GM19328 (cell line): ENCODE measurements around the gene REEP5.
"Not testable (repeated sequence)": the region's sequence is repeated elsewhere in the genome, so short reads cannot be mapped to it uniquely, and the experiment has no call there.

Source experiments
- ATAC-seq: cut with Tn5 transposase; IDR thresholded peaks from one replicate; pipeline ENCODE4 v1.9.1; 2021; ENCODE audit warnings: mild to moderate bottlenecking, moderate library complexity; ENCODE audit not compliant: unreplicated experiment

The REEP5 gene

DNA sequence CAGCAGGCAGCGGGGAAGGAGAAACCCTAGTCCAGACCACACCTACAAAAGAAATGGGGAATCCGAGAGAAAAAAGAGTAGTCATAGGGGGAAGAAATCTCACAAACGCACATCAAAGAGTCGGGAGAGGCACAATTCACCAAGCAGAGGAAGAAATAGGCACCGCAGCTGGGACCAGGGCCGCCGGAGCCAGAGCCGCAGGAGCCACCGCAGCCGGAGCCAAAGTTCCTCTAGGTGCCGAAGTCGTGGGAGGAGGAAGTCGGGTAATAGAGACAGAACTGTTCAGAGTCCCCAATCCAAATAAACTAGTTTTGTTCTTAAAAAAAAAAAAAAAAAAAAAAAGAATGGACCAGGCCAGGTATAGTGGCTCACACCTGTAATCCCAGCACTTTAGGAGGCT is 29.3 kb downstream of the REEP5 start:
- ATAC-seq, result no peak

GRCh38 chr5:112892066-112892465 is 30.0 kb downstream of the REEP5 start:
- not testable (repeated sequence) for ATAC-seq

DNA sequence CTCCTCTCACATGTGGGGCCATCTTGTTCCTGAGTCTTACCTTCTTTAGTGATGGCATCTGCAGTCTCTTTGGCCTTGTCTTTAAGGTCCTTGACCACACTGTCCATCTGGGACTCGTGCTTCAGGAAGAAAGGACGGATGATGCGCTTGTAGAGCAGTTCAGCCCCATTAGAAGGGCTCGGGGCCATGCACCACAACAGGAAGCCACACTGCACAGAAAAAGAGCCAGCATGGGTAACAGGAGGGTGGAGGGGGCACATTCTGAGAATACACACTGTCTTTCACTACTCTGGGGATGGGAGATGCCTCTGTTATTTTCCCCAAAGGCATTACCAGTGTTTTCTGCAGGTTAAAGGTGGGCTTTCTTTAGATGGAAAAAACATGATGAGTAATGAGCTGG is 35.1 kb downstream of the REEP5 start:
- no peak for ATAC-seq

DNA sequence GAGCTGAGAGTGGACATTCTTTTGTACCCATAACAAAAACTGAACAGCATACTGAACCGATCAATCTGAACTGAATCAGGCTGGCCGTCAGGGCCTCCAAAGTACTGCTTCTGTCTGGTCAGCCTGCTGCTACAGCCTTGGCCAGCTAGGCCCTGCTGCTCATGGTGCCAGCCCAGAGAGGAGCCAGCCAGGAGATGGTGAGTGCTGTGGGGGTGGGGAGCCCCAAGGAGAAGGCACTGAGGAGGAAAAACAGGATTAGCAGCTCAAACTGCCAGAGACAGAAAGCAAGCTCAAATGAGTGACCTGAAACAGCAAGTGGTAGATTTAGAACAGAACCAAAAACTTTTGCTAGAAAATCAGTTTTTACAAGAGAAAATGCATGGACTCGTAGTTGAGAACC is 37.0 kb downstream of the REEP5 start:
- ATAC-seq, result no peak

DNA sequence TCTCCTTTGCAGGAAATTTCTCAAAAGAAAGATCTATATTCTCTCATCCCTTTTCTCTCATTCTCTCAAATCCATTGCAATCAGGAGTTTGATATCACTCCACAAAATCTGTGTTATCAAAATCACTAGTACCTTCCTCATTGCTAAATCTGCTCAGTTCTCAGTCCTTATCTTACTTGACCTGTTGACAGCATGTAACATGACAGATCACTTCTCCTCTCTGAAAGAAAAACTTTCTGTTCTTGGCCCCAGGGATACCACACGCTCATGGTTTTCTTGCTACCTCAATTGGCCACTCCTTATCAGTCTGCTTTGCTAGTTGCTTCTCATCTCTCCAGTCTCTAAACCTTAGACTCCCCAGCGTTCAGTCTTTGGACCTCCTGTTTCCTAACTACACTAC is 38.8 kb downstream of the REEP5 start:
- no peak for ATAC-seq

GRCh38 chr5:112880219-112880964 is 41.6 kb downstream of the REEP5 start:
- ATAC-seq, result no peak

DNA sequence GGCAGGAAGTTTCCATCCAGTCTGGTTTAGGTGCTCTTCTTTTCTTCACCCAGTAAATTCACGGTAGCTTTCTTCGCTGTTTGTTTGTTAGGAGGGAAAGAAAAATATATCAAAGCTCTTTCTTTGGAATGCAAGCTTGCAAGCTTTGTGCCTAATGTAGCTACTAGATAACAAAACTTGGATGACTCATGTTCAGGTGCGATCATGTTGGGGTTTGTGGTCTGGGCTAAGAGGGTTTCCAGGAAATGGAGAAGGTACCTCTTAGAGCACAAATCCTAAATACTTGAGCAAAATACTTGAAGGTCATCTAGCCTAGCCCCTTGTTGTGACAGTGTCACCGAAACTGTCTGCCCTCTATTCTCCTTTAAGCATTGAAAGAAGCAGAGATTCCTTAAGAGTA is 43.3 kb downstream of the REEP5 start:
- no peak for ATAC-seq

DNA sequence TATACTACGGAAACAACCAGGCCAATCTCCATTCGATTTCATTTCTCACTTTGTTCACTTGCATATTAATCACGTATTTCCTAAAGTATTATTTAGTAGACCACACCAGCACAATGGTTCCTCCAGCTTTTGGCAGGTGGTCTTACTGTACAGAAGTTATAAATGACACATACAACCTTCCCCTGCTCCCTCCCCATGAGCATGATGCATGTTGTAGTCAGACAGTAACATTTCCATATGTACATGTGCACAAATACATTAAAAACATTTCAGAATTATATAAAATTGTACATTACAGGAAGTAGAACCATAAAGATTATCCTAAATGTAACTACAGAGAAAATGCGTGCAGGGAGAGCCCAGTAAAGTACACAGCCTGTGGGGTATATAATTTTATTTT is 43.9 kb downstream of the REEP5 start:
- ATAC-seq, result no peak

DNA sequence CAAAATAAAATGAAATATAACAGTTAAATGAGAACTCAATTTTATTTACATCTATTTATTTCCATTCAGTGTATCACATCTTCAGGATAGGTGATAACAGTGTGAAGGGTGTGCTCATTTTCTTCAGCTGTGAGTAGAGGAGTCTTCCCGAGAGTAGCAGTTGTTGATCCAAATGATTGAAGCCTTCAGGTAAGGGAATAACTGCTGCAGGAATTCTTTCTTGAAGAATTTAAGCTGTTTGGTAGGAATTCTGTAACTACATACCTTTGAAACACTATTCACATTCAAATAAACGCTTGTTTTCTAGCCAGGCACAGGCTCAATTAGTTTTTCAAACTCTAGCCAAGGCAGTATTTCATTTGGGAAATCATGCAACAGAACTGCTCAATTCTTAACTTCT is 45.7 kb downstream of the REEP5 start:
- no peak for ATAC-seq

DNA sequence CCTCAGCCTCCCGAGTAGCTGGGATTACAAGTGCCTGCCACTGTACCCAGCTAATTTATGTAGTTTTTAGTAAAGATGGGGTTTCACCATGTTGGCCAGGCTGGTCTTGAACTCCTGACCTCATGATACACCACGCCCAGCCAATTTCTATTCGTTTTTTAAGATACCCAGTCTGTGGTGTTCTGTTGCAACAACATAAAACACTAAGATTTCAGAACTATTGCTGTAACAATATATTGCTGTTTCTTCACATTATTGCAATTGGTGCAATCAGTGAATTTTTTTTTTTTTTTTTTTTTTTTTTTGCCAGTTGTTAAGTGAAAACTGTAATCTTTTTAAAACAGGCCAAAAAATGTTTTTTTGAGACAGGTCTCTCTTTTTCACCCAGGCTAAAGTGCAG is 51.1 kb downstream of the REEP5 start:
- no peak for ATAC-seq

DNA sequence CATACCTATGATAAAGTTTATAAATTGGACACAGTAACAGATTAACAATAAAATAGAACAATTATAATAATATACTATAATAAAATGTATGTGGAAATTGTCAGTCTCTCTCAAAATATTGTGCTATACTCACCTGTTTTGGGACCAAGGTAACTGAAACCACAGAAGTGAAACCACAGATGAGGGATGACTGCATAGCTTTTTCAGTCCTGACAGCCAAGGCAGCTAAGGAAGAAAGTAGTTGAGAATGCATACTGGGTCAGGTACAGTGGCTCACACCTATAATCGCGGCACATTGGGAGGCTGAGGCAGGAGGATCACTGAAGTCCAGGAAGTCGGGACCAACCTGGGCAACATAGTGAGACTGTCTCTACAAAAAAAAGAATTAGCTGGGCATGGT is 52.1 kb downstream of the REEP5 start:
- peak; percentile 67 for ATAC-seq

- no peak for ATAC-seq
These were observed 54.6 kb downstream of the REEP5 start for GRCh38 chr5:112867411-112867810.

- no peak for ATAC-seq
These were observed 55.3 kb downstream of the REEP5 start for GRCh38 chr5:112866739-112867138.

- no peak for ATAC-seq
These were observed 56.9 kb downstream of the REEP5 start for GRCh38 chr5:112865128-112865527.

GRCh38 chr5:112863549-112863948 is 58.5 kb downstream of the REEP5 start:
- ATAC-seq, result no peak

GRCh38 chr5:112862085-112862484 is 59.9 kb downstream of the REEP5 start:
- ATAC-seq, result no peak

GRCh38 chr5:112861638-112861985 is 60.4 kb downstream of the REEP5 start:
- no peak for ATAC-seq

DNA sequence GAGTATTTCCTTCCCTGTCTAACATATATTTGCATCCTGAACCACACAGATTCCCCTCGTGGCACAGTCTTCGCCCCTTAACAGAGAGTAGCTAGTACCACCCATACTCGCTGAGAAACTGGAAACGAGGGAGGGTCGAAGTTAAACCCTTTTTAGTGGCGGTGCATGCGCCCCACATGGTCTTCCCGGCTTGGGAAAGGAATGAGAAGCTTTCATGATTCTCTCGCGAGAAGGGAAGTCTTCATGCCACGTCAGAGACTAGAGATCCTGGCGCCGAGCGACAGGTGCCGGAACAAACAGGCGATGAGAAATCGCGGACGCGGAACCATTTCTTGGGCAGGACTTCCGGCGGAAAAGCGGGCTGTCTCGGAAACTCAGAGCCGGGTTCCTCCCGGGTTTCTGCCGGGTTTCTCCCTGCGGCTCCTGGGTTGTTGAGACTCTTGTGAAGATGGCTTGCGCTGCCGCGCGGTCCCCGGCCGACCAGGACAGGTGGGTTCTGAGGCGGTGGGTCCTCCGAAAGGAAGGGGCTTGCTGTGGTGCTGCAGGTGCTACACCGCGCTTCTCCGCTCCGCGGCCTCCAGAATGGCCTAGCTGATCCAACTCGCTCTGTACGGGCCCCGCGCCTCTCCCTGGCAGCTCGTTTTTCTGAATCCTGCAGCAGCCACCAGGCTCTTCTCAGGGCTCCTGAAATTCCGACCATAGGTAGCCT is 60.9 kb downstream of the REEP5 start, which contains the start of gene SRP19:
TSS of gene SRP19 (plus strand) at position 359 of the 709 bp plus-strand sequence. CDS start at position 449, 90 bp downstream.
- peak; percentile 98 for ATAC-seq

DNA sequence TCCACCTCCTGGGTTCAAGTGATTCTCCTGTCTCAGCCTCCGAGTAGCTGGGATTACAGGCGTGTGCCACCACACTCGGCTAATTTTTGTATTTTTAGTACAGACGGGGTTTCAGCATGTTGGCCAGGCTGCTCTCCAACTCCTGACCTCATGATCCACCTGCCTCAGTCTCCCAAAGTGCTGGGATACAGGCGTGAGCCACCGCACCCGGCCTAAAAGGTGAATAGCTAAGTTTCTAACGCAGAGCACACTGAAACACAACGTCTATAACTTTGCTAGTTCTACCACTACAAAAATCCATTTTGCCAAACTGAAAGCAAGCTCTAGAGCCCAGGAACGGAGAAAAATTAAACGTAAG is 61.5 kb downstream of the REEP5 start:
- ATAC-seq, result not testable (repeated sequence)

DNA sequence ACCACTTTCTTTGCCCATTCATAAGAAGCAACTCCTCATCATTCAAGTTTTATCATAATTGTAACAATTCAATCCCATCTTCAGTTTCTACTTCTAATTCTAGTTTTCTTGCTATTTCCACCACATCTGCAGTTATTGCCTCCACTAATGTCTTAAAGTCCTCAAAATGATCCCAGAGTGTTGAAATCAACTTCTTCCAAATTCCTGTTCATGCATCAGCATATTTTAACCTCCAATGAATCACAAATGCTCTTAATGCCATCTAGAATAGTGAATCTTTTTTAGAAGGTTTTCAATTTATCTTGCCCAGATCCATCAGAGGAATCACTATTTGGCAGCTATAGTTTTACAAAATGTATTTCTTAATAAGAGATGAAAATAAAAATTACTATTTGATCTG is 64.2 kb downstream of the REEP5 start:
- no peak for ATAC-seq

- no peak for ATAC-seq
These were observed 67.4 kb downstream of the REEP5 start for GRCh38 chr5:112854651-112855050.

GRCh38 chr5:112849912-112850311 is 72.1 kb downstream of the REEP5 start:
- no peak for ATAC-seq
